Keratinocyte (primary cell): ENCODE results near the gene PARD3. TPM values are rescaled to one million over a fixed set of nuclear protein-coding genes. Genes with fewer than 3 reads are reported as not detected.

ENCODE experiments used
- DNase-seq: peaks from one replicate; pipeline ENCODE4 v3.0.0-alpha.2; 2011; ENCODE audit warnings: low read depth, missing footprints, low spot score
- FAIRE-seq: peaks from 2 replicates; lab custom pipeline; 2011; peaks lifted over from hg19 to GRCh38; lab: Jason Lieb, UNC
- H2AFZ ChIP-seq: 2 replicates; pipeline ENCODE4 v1.6.0; 2012; ENCODE audit warnings: low read length, control low read depth, inconsistent platforms; ENCODE audit not compliant: control insufficient read depth
- H3K27ac ChIP-seq: 2 replicates; pipeline ENCODE4 v1.5.1; 2011; ENCODE audit warnings: low read length; ENCODE audit not compliant: control insufficient read depth, insufficient read depth
- H3K27me3 ChIP-seq: 3 replicates; pipeline ENCODE4 v1.6.0; 2011; ENCODE audit warnings: low read length; ENCODE audit not compliant: control insufficient read depth, insufficient read depth; ENCODE audit errors: extremely low read depth
- H3K36me3 ChIP-seq, 2 experiments: 2 replicates in 1 of 2; 3 replicates in 1 of 2; pipeline ENCODE4 v1.5.1; 2011; ENCODE audit warnings: low read length in 2 of 2, mild to moderate bottlenecking in 1 of 2; ENCODE audit not compliant: control insufficient read depth in 2 of 2, insufficient read depth in 2 of 2; ENCODE audit errors: extremely low read depth in 1 of 2
- H3K4me1 ChIP-seq: 3 replicates; pipeline ENCODE4 v1.5.1; 2011; ENCODE audit warnings: low read length; ENCODE audit not compliant: control insufficient read depth, insufficient read depth; ENCODE audit errors: extremely low read depth
- H3K4me2 ChIP-seq: 3 replicates; pipeline ENCODE4 v1.6.0; 2011; ENCODE audit warnings: low read depth, low read length; ENCODE audit not compliant: control insufficient read depth, insufficient read depth; ENCODE audit errors: extremely low read depth
- H3K4me3 ChIP-seq, 3 experiments: fragments of 200-600 bp in 1 of 3; sonication (generic) in 1 of 3; 2 replicates in 2 of 3; 3 replicates in 1 of 3; pipeline ENCODE4 v1.5.1; 2011 to 2016; ENCODE audit warnings: low read length in 3 of 3, mild to moderate bottlenecking in 3 of 3, control low read depth in 2 of 3, inconsistent platforms in 1 of 3, low read depth in 1 of 3, mixed read lengths in 1 of 3, mixed run types in 1 of 3, moderate library complexity in 1 of 3; ENCODE audit not compliant: control insufficient read depth in 2 of 3, insufficient read depth in 2 of 3; ENCODE audit errors: extremely low read depth in 1 of 3
- H3K79me2 ChIP-seq: 2 replicates; pipeline ENCODE4 v1.6.0; 2012; ENCODE audit warnings: low read length; ENCODE audit not compliant: control insufficient read depth, insufficient read depth
- H3K9ac ChIP-seq: 3 replicates; pipeline ENCODE4 v1.6.0; 2011; ENCODE audit warnings: low read length; ENCODE audit not compliant: control insufficient read depth, insufficient read depth; ENCODE audit errors: extremely low read depth
- H3K9me1 ChIP-seq: 3 replicates; pipeline ENCODE4 v1.6.0; 2011; ENCODE audit warnings: low read length; ENCODE audit not compliant: control insufficient read depth, insufficient read depth; ENCODE audit errors: extremely low read depth
- H3K9me3 ChIP-seq: 2 replicates; pipeline ENCODE4 v1.5.1; 2012; ENCODE audit warnings: low read depth, low read length; ENCODE audit not compliant: control insufficient read depth
- H4K20me1 ChIP-seq: 3 replicates; pipeline ENCODE4 v1.6.0; 2011; ENCODE audit warnings: low read length; ENCODE audit not compliant: control insufficient read depth, insufficient read depth; ENCODE audit errors: extremely low read depth
- EZH2 ChIP-seq: IDR thresholded peaks from one replicate; pipeline ENCODE4 v1.6.1; 2012; ENCODE audit warnings: inconsistent platforms, mild to moderate bottlenecking, low read length, moderate library complexity
- dilution Hi-C: fragments of 300-500 bp; cut with MboI; formaldehyde crosslinking; loops from one replicate; pipeline ENCODE4 v1.7.0; 2020; ENCODE audit warnings: low sequenced_read_pairs; ENCODE audit not compliant: extremely low pct_ligation_motif_present
- polyA plus RNA-seq, 5 experiments: library from polyadenylated mRNA; depleted of rRNA in 3 of 5; stranded (reverse) in 3 of 5; stranded (forward) in 1 of 5; unstranded in 1 of 5; fragments of >200 nt; gene quantifications; 1 replicate in 1 of 5; 2 replicates in 3 of 5; 3 replicates in 1 of 5; pipeline versions ENCODE4 v1.2.1 to v1.2.3, GENCODE V29; 2011 to 2012; ENCODE audit warnings: missing spikeins in 2 of 5, low read depth in 1 of 5, low replicate concordance in 1 of 5
- TF ChIP-seq, protein P1 (sequence below), 3 experiments: IDR thresholded peaks in 1 of 3; conservative IDR thresholded peaks in 1 of 3; optimal IDR thresholded peaks in 1 of 3; 2 replicates in 2 of 3; 3 replicates in 1 of 3; pipeline versions ENCODE3 to v1.5.1; 2011; ENCODE audit warnings: low read length in 3 of 3, mild to moderate bottlenecking in 3 of 3, moderate library complexity in 2 of 3, control low read depth in 1 of 3, inconsistent platforms in 1 of 3; ENCODE audit not compliant: insufficient read depth in 2 of 3; ENCODE audit errors: extremely low read depth in 1 of 3

The PARD3 gene
- polyA plus RNA-seq, 1 donor (not counting 4 experiments of a cell fraction or from before 2014, with no cell fraction given): 46.4 TPM

DNA sequence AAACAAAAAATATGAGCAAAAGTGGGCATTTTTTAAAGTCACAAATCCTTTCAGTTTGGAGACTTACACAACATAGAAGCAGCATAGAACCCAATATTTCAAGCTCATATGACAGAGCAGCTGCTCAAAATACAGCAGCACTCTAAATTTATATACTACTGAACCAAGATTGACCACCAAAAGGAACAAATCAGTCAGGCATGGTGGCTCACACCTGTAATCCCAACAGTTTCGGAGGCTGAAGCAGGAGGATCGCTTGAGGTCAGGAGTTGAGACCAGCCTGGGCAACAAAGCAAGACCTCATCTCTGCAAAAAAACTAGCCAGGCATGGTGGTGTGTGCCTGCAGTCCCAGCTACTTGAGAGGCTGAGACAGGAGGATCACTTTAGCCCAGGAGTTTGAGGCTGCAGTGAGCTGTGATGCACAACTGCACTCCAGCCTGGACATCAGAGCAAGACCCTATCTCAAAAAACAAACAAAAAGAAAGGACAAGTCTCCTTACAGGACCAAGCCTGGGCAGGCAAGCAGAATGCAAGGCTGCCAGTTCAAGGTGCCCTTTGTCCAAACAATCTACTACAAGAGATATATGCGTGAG lies 40.0 kb downstream of the PARD3 start:
- dilution Hi-C loops: no loop called here
- FAIRE-seq: no peak
- H3K4me2 ChIP-seq: no peak overlapping the region
- no peak overlapping the region for H3K27ac ChIP-seq
- H3K79me2 ChIP-seq: peaks cover 60% of the 10 kb centered on the region
- H3K9me1 ChIP-seq: no peaks in the 10 kb centered on the region
- TF ChIP-seq, protein P1, sequence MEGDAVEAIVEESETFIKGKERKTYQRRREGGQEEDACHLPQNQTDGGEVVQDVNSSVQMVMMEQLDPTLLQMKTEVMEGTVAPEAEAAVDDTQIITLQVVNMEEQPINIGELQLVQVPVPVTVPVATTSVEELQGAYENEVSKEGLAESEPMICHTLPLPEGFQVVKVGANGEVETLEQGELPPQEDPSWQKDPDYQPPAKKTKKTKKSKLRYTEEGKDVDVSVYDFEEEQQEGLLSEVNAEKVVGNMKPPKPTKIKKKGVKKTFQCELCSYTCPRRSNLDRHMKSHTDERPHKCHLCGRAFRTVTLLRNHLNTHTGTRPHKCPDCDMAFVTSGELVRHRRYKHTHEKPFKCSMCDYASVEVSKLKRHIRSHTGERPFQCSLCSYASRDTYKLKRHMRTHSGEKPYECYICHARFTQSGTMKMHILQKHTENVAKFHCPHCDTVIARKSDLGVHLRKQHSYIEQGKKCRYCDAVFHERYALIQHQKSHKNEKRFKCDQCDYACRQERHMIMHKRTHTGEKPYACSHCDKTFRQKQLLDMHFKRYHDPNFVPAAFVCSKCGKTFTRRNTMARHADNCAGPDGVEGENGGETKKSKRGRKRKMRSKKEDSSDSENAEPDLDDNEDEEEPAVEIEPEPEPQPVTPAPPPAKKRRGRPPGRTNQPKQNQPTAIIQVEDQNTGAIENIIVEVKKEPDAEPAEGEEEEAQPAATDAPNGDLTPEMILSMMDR (optimal IDR thresholded peaks at IDR 0.05 in 1 of 3, IDR thresholded peaks at IDR 0.05 in 1 of 3, conservative IDR thresholded peaks at IDR 0.05 in 1 of 3; ENCODE audit: extremely low read depth in 1 of 3, insufficient read depth in 2 of 3, low read length in 3 of 3): no peak
- TF ChIP-seq EZH2: no peak
- H4K20me1 ChIP-seq: no peaks in the 10 kb centered on the region
- H3K27me3 ChIP-seq: no peaks in the 10 kb centered on the region
- no peak overlapping the region for H3K4me3 ChIP-seq
- no peaks in the 10 kb centered on the region for H3K36me3 ChIP-seq
- DNase-seq: no peak
- H3K9ac ChIP-seq: no peak overlapping the region
- no peak overlapping the region for H2AFZ ChIP-seq
- H3K9me3 ChIP-seq: no peaks in the 10 kb centered on the region
- peaks cover 40% of the 10 kb centered on the region for H3K4me1 ChIP-seq

DNA sequence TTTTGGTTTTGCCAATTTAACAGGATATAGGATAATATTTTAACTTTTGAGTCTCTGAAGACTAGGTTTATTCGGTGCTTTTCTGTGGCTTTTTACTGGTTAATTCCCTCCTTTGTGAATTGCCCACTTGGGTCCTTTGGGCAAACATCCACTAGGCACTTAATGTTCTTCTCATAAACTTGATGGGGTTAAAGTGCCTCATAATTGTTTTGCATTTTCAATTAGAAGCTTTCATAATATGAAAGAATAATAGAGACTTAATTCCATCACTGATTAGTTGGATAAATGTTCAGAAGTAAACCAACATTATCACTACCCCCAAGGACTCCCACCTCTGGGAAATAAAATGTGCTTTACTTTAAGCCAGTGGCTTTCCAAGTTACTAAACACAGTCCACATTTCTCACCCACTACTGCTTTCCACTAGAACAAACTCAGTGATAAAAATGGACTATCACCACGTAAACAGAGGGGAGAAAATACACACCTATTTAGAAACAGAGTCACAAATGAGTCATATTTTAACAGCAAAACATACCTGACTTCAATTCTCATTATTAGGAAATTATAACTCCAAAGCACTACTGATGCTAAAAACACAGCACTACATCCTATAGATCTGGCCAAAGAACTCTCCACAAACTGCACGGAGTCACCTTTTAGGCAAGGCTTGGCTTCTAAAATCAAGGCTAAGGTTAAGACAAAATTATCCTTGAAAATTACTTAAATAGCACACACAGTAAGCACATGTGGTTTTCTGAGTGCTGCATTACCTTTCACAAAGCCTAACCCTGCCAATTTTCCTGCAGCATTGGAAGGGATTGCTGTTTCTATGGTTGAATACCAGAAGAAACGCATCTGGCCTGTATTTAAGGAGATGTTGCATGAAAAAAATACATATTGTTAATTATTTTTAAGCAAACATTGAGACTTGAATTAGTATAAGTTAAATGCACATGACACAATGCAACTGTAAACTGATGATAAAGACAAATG lies 41.2 kb downstream of the PARD3 start:
- TF ChIP-seq EZH2: no peak
- TF ChIP-seq, protein P1 (optimal IDR thresholded peaks at IDR 0.05 in 1 of 3, IDR thresholded peaks at IDR 0.05 in 1 of 3, conservative IDR thresholded peaks at IDR 0.05 in 1 of 3; ENCODE audit: extremely low read depth in 1 of 3, insufficient read depth in 2 of 3, low read length in 3 of 3): no peak
- peak; percentile 48 for FAIRE-seq
- Histone ChIP-seq H4K20me1 (no peaks in the 10 kb centered on the region), H3K4me2 (no peak overlapping the region), H3K4me1 (peaks cover 52% of the 10 kb centered on the region), H3K36me3 (no peaks in the 10 kb centered on the region), H3K9me3 (no peaks in the 10 kb centered on the region), H3K9ac (no peak overlapping the region), H3K4me3 (no peak overlapping the region), H3K79me2 (peaks cover 66% of the 10 kb centered on the region), H3K27me3 (no peaks in the 10 kb centered on the region), H3K27ac (no peak overlapping the region), H2AFZ (no peak overlapping the region), H3K9me1 (no peaks in the 10 kb centered on the region)
- DNase-seq: no peak
- dilution Hi-C loops: no loop called here
